ENCODE data around the gene PTPRR. TPM values are rescaled to one million over a fixed set of nuclear protein-coding genes. Genes with fewer than 3 reads are reported as not detected.

Gene PTPRR
- total and polyA plus RNA-seq, 10 of the 15 experiments (the other 5 are each of a cell fraction or from before 2014, with no cell fraction given): 0.14 to 3.1 (median 0.42) TPM

DNA sequence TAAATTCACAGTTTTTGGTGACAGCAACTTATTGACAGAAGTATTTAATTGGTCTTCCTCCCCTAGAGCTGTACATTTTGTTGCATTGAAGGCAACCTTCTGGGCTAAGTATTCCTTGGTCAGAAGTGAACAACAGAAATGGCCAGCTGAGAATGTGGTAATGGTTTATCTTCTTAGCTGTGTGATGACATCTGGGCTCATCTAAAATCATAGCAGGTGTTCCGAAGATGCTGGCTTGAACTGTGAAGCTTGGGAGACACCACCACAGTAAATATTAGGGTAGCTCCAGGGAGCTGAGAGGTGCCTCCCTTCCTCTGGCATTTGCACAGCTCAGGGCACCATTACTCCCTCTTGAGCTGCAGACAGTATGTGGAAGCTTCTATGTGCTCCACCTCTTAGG, 279.6 kb downstream of the PTPRR start:
- no peaks in the 10 kb centered on the region for H3K27me3 ChIP-seq (replicated peaks in 1 of 2; ENCODE audit: control insufficient read depth in 2 of 2, insufficient read depth in 2 of 2, low read length in 1 of 2)
- H4K20me1 ChIP-seq (ENCODE audit: control insufficient read depth, insufficient read depth): no peaks in the 10 kb centered on the region
- in situ Hi-C loops (cut with MboI): no loop called here
- intact Hi-C loops (cut with micrococcal nuclease; ENCODE audit: unreplicated experiment): no loop called here
- no peak for DNase-seq (ENCODE audit: low read depth, low spot score)
- no peak overlapping the region for H3K4me2 ChIP-seq (ENCODE audit: control insufficient read depth, insufficient read depth)
- ChIA-PET SMC1A (ENCODE audit: uncharacterized antibody, unreplicated experiment) (no interaction called here), POLR2A (no interaction called here), CTCF (no interaction called here), RAD21 (ENCODE audit: unreplicated experiment) (no interaction called here)
- no peaks in the 10 kb centered on the region for H3K9me3 ChIP-seq (replicated peaks; ENCODE audit: control insufficient read depth, insufficient read depth, low read length)
- 23% methylated on average over 1 of the region's 1 CpG for WGBS (ENCODE audit: insufficient coverage, insufficient replicate concordance, low lambda C conversion rate, missing lambda C conversion rate)
- no peak overlapping the region for H3K4me3 ChIP-seq
- ATAC-seq: no peak
- no peaks in the 10 kb centered on the region for H3K79me2 ChIP-seq (ENCODE audit: control insufficient read depth, insufficient read depth, low read length)
- H3K36me3 ChIP-seq (ENCODE audit: control insufficient read depth in 2 of 2, insufficient read depth in 2 of 2, low read length in 1 of 2): no peaks in the 10 kb centered on the region
- no peak overlapping the region for H2AFZ ChIP-seq (ENCODE audit: control insufficient read depth, low read depth, low read length)
- no peak overlapping the region for H3K9ac ChIP-seq (ENCODE audit: control insufficient read depth, insufficient read depth, low read length)
- no peak for FAIRE-seq
- no peak for TF ChIP-seq FOXM1 (IDR thresholded peaks at IDR 0.05; ENCODE audit: low read depth, low read length)
- TF ChIP-seq, protein P1, sequence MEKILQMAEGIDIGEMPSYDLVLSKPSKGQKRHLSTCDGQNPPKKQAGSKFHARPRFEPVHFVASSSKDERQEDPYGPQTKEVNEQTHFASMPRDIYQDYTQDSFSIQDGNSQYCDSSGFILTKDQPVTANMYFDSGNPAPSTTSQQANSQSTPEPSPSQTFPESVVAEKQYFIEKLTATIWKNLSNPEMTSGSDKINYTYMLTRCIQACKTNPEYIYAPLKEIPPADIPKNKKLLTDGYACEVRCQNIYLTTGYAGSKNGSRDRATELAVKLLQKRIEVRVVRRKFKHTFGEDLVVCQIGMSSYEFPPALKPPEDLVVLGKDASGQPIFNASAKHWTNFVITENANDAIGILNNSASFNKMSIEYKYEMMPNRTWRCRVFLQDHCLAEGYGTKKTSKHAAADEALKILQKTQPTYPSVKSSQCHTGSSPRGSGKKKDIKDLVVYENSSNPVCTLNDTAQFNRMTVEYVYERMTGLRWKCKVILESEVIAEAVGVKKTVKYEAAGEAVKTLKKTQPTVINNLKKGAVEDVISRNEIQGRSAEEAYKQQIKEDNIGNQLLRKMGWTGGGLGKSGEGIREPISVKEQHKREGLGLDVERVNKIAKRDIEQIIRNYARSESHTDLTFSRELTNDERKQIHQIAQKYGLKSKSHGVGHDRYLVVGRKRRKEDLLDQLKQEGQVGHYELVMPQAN (conservative IDR thresholded peaks at IDR 0.05): no peak
- no peak for TF ChIP-seq CBX5 (IDR thresholded peaks at IDR 0.05; ENCODE audit: low read depth)
- TF ChIP-seq CBX3 (IDR thresholded peaks at IDR 0.05; ENCODE audit: borderline replicate concordance, low read depth): no peak
- TF ChIP-seq, protein P2, sequence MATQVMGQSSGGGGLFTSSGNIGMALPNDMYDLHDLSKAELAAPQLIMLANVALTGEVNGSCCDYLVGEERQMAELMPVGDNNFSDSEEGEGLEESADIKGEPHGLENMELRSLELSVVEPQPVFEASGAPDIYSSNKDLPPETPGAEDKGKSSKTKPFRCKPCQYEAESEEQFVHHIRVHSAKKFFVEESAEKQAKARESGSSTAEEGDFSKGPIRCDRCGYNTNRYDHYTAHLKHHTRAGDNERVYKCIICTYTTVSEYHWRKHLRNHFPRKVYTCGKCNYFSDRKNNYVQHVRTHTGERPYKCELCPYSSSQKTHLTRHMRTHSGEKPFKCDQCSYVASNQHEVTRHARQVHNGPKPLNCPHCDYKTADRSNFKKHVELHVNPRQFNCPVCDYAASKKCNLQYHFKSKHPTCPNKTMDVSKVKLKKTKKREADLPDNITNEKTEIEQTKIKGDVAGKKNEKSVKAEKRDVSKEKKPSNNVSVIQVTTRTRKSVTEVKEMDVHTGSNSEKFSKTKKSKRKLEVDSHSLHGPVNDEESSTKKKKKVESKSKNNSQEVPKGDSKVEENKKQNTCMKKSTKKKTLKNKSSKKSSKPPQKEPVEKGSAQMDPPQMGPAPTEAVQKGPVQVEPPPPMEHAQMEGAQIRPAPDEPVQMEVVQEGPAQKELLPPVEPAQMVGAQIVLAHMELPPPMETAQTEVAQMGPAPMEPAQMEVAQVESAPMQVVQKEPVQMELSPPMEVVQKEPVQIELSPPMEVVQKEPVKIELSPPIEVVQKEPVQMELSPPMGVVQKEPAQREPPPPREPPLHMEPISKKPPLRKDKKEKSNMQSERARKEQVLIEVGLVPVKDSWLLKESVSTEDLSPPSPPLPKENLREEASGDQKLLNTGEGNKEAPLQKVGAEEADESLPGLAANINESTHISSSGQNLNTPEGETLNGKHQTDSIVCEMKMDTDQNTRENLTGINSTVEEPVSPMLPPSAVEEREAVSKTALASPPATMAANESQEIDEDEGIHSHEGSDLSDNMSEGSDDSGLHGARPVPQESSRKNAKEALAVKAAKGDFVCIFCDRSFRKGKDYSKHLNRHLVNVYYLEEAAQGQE (IDR thresholded peaks at IDR 0.05; ENCODE audit: low read depth, low read length): no peak
- TF ChIP-seq TCF3 (IDR thresholded peaks at IDR 0.05; ENCODE audit: borderline replicate concordance, insufficient read depth, low read depth, low read length): no peak
- no peak for TF ChIP-seq ZNF217 (IDR thresholded peaks at IDR 0.05)
- TF ChIP-seq, protein P3, sequence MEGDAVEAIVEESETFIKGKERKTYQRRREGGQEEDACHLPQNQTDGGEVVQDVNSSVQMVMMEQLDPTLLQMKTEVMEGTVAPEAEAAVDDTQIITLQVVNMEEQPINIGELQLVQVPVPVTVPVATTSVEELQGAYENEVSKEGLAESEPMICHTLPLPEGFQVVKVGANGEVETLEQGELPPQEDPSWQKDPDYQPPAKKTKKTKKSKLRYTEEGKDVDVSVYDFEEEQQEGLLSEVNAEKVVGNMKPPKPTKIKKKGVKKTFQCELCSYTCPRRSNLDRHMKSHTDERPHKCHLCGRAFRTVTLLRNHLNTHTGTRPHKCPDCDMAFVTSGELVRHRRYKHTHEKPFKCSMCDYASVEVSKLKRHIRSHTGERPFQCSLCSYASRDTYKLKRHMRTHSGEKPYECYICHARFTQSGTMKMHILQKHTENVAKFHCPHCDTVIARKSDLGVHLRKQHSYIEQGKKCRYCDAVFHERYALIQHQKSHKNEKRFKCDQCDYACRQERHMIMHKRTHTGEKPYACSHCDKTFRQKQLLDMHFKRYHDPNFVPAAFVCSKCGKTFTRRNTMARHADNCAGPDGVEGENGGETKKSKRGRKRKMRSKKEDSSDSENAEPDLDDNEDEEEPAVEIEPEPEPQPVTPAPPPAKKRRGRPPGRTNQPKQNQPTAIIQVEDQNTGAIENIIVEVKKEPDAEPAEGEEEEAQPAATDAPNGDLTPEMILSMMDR (IDR thresholded peaks at IDR 0.05 in 2 of 3, conservative IDR thresholded peaks at IDR 0.05 in 1 of 3; ENCODE audit: control insufficient read depth in 2 of 3, extremely low read depth in 1 of 3, insufficient read depth in 1 of 3, low read depth in 3 of 3, low read length in 3 of 3): no peak
- no peak for TF ChIP-seq NR2C1 (IDR thresholded peaks at IDR 0.05)
- TF ChIP-seq NBN (IDR thresholded peaks at IDR 0.05): no peak
- no peak for TF ChIP-seq ZNF24 (IDR thresholded peaks at IDR 0.05)
- no peak for TF ChIP-seq RFX5 (IDR thresholded peaks at IDR 0.05; ENCODE audit: low read depth, low read length)
- TF ChIP-seq TBL1XR1 (IDR thresholded peaks at IDR 0.05; ENCODE audit: low read depth, low read length): no peak
- no peak for TF ChIP-seq EGR1 (IDR thresholded peaks at IDR 0.05; ENCODE audit: borderline replicate concordance in 1 of 2, low read depth in 2 of 2, low read length in 2 of 2)
- TF ChIP-seq MTA2 (IDR thresholded peaks at IDR 0.05; ENCODE audit: low read depth): no peak
- TF ChIP-seq JUNB (IDR thresholded peaks at IDR 0.05): no peak
- no TSS peak for BruUV-seq (replicated peaks)
- no peaks in the 10 kb centered on the region for H3K4me1 ChIP-seq (ENCODE audit: control insufficient read depth, insufficient read depth, low read length)
- H3K27ac ChIP-seq (ENCODE audit: control insufficient read depth, insufficient read depth): no peak overlapping the region
